ENCODE measurements around the gene ROCK1. TPM values are rescaled to one million over a fixed set of nuclear protein-coding genes. Genes with fewer than 3 reads are reported as not detected.

The ROCK1 gene
- total RNA-seq, 1 donor from 2014 or later = 50.2 TPM

GRCh38 chr18:21105936-21106335 is 5.7 kb downstream of the ROCK1 start:
- no peak for DNase-seq (ENCODE audit: low spot score)

- no peak for DNase-seq (ENCODE audit: low spot score)
Observed at GRCh38 chr18:21101172-21101571, 10.4 kb downstream of the ROCK1 start.

- no peak for DNase-seq (ENCODE audit: low spot score)
Observed at GRCh38 chr18:21100678-21101077, 10.9 kb downstream of the ROCK1 start.

- no peak for DNase-seq (ENCODE audit: low spot score)
Observed at GRCh38 chr18:21100146-21100545, 11.5 kb downstream of the ROCK1 start.

GRCh38 chr18:21099442-21099841 is 12.2 kb downstream of the ROCK1 start:
- no peak for DNase-seq (ENCODE audit: low spot score)

- DNase-seq (ENCODE audit: low spot score) = no peak
Observed at GRCh38 chr18:21096760-21097159, 14.9 kb downstream of the ROCK1 start.

GRCh38 chr18:21093133-21093532 is 18.5 kb downstream of the ROCK1 start:
- no peak for DNase-seq (ENCODE audit: low spot score)

GRCh38 chr18:21090680-21091079 is 20.9 kb downstream of the ROCK1 start:
- no peak for DNase-seq (ENCODE audit: low spot score)

GRCh38 chr18:21085579-21086166 is 25.9 kb downstream of the ROCK1 start:
- DNase-seq (ENCODE audit: low spot score) = no peak

- DNase-seq (ENCODE audit: low spot score) = no peak
Observed at GRCh38 chr18:21084511-21085078, 27.0 kb downstream of the ROCK1 start.

GRCh38 chr18:21083017-21083416 is 28.6 kb downstream of the ROCK1 start:
- DNase-seq (ENCODE audit: low spot score) = no peak

- DNase-seq (ENCODE audit: low spot score) = no peak
Observed at GRCh38 chr18:21081426-21081825, 30.2 kb downstream of the ROCK1 start.

GRCh38 chr18:21080576-21080975 is 31.0 kb downstream of the ROCK1 start:
- DNase-seq (ENCODE audit: low spot score) = no peak

- DNase-seq (ENCODE audit: low spot score) = no peak
Observed at GRCh38 chr18:21074336-21075323, 37.0 kb downstream of the ROCK1 start.

GRCh38 chr18:21073180-21073579 is 38.4 kb downstream of the ROCK1 start:
- no peak for DNase-seq (ENCODE audit: low spot score)

- DNase-seq (ENCODE audit: low spot score) = no peak
Observed at GRCh38 chr18:21071071-21071470, 40.5 kb downstream of the ROCK1 start.

- DNase-seq (ENCODE audit: low spot score) = no peak
Observed at GRCh38 chr18:21069468-21069867, 42.1 kb downstream of the ROCK1 start.

- no peak for DNase-seq (ENCODE audit: low spot score)
Observed at GRCh38 chr18:21064347-21064746, 47.3 kb downstream of the ROCK1 start.

- DNase-seq (ENCODE audit: low spot score) = no peak
Observed at GRCh38 chr18:21063011-21063410, 48.6 kb downstream of the ROCK1 start.

- no peak for DNase-seq (ENCODE audit: low spot score)
Observed at GRCh38 chr18:21057112-21057511, 54.5 kb downstream of the ROCK1 start.

- DNase-seq (ENCODE audit: low spot score) = no peak
Observed at GRCh38 chr18:21056545-21056944, 55.1 kb downstream of the ROCK1 start.

GRCh38 chr18:21054252-21054821 is 57.3 kb downstream of the ROCK1 start:
- DNase-seq (ENCODE audit: low spot score) = no peak

Data from mucosa of gallbladder (tissue), 1 donor.